ENCODE results near the gene BLVRB.
"Not testable (repeated sequence)": the region's sequence is repeated elsewhere in the genome, so short reads cannot be mapped to it uniquely, and the experiment has no call there.

DNA sequence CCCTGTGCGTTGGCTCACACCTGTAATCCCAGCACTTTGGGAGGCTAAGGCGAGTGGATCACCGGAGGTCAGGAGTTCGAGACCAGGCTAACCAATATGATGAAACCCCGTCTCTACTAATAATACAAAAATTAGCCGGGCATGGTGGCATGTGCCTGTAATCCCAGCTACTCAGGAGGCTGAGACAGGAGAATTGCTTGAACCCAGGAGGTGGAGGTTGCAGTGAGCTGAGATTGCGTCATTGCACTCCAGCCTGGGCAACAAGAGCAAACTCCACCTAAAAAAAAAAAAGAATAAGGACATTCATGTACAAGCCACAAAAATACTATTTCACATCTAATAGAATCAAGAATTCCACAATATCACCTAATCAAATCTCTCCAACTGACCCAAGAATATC lies 37.3 kb downstream of the BLVRB start:
- TF ChIP-seq TCF7L2 (IDR thresholded peaks at IDR 0.05; ENCODE audit: low read depth, low read length); SIN3A (IDR thresholded peaks at IDR 0.05; ENCODE audit: borderline replicate concordance, insufficient read depth, low read depth, low read length); POLR2AphosphoS5 (IDR thresholded peaks at IDR 0.05; ENCODE audit: low read depth, low read length): not testable (repeated sequence)
- TF ChIP-seq, protein P1, sequence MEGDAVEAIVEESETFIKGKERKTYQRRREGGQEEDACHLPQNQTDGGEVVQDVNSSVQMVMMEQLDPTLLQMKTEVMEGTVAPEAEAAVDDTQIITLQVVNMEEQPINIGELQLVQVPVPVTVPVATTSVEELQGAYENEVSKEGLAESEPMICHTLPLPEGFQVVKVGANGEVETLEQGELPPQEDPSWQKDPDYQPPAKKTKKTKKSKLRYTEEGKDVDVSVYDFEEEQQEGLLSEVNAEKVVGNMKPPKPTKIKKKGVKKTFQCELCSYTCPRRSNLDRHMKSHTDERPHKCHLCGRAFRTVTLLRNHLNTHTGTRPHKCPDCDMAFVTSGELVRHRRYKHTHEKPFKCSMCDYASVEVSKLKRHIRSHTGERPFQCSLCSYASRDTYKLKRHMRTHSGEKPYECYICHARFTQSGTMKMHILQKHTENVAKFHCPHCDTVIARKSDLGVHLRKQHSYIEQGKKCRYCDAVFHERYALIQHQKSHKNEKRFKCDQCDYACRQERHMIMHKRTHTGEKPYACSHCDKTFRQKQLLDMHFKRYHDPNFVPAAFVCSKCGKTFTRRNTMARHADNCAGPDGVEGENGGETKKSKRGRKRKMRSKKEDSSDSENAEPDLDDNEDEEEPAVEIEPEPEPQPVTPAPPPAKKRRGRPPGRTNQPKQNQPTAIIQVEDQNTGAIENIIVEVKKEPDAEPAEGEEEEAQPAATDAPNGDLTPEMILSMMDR (IDR thresholded peaks at IDR 0.05): not testable (repeated sequence)
